Fibroblast of lung (primary cell): ENCODE data around the gene TGIF2. TPM values are rescaled to one million over a fixed set of nuclear protein-coding genes. Genes with fewer than 3 reads are reported as not detected.
A peak's percentile ranks its signal among the peaks of the same experiment; 100 is the strongest.

ENCODE experiments used
- DNase-seq, 2 donors: peaks; one replicate each; pipeline versions ENCODE4 v3.0.0 to v3.0.0-alpha.2; 2010; ENCODE audit warnings: low read depth in 2 of 2
- H2AFZ ChIP-seq: 2 replicates; pipeline ENCODE4 v1.5.1; 2012; ENCODE audit warnings: low read length, control low read depth, inconsistent platforms
- H3K27ac ChIP-seq: 2 replicates; pipeline ENCODE4 v1.5.1; 2011; ENCODE audit warnings: low read length, control low read depth; ENCODE audit not compliant: insufficient read depth
- H3K27me3 ChIP-seq: 2 replicates; pipeline ENCODE4 v1.5.1; 2011; ENCODE audit warnings: mild to moderate bottlenecking, low read length; ENCODE audit not compliant: control insufficient read depth, insufficient read depth
- H3K36me3 ChIP-seq: 2 replicates; pipeline ENCODE4 v1.5.1; 2011; ENCODE audit warnings: low read length; ENCODE audit not compliant: control insufficient read depth, insufficient read depth
- H3K4me1 ChIP-seq: 2 replicates; pipeline ENCODE4 v1.5.1; 2011; ENCODE audit warnings: low read length; ENCODE audit not compliant: control insufficient read depth, insufficient read depth; ENCODE audit errors: extremely low read depth
- H3K4me2 ChIP-seq: 2 replicates; pipeline ENCODE4 v1.5.1; 2011; ENCODE audit warnings: low read length, control low read depth; ENCODE audit not compliant: insufficient read depth; ENCODE audit errors: extremely low read depth
- H3K4me3 ChIP-seq, 4 experiments: fragments of 200-600 bp in 1 of 4; sonication (generic) in 1 of 4; replicated peaks in 1 of 4; 2 replicates each; pipeline ENCODE4 v1.5.1; 2011 to 2016; ENCODE audit warnings: low read length in 4 of 4, low read depth in 3 of 4, mild to moderate bottlenecking in 3 of 4, control low read depth in 2 of 4, inconsistent platforms in 1 of 4, mixed read lengths in 1 of 4; ENCODE audit not compliant: insufficient read depth in 1 of 4; ENCODE audit errors: control extremely low read depth in 1 of 4
- H3K79me2 ChIP-seq: 2 replicates; pipeline ENCODE4 v1.5.1; 2012; ENCODE audit warnings: mild to moderate bottlenecking, low read length, inconsistent platforms; ENCODE audit not compliant: control insufficient read depth, insufficient read depth
- H3K9ac ChIP-seq: 2 replicates; pipeline ENCODE4 v1.5.1; 2011; ENCODE audit warnings: mild to moderate bottlenecking, low read length, control low read depth; ENCODE audit not compliant: insufficient read depth
- H3K9me3 ChIP-seq: 2 replicates; pipeline ENCODE4 v1.5.1; 2012; ENCODE audit warnings: low read depth, low read length; ENCODE audit not compliant: control insufficient read depth, insufficient read depth
- H4K20me1 ChIP-seq: 2 replicates; pipeline ENCODE4 v1.5.1; 2011; ENCODE audit warnings: low read length; ENCODE audit not compliant: control insufficient read depth, insufficient read depth; ENCODE audit errors: extremely low read depth
- CTCF ChIP-seq, 2 donors: IDR thresholded peaks in 1 of 2; conservative IDR thresholded peaks in 1 of 2; 1 replicate in 1 of 2; 2 replicates in 1 of 2; pipeline ENCODE4 v1.5.1; 2011 to 2012; ENCODE audit warnings: low read length in 2 of 2, control low read depth in 1 of 2, inconsistent platforms in 1 of 2, low read depth in 1 of 2, mild to moderate bottlenecking in 1 of 2
- EZH2 ChIP-seq: IDR thresholded peaks from 2 replicates; pipeline ENCODE4 v1.5.1; 2012; ENCODE audit warnings: low read length, control low read depth, mild to moderate bottlenecking; ENCODE audit errors: missing control alignments
- polyA plus RNA-seq, 2 donors: library from polyadenylated mRNA; depleted of rRNA in 1 of 2; stranded (reverse) in 1 of 2; unstranded in 1 of 2; fragments of >200 nt; gene quantifications; 2 replicates each; pipeline ENCODE4 v1.2.1, GENCODE V29; 2011 to 2012; ENCODE audit warnings: missing spikeins in 1 of 2
- total RNA-seq: library from RNA; depleted of rRNA; stranded (reverse); fragments of >200 nt; gene quantifications from 2 replicates; pipeline ENCODE4 v1.2.1, GENCODE V29; 2014

The TGIF2 gene
- total and polyA plus RNA-seq, 2 donors (not counting 1 experiment from before 2014, with no cell fraction given), result 3.8 to 9.9 TPM

DNA sequence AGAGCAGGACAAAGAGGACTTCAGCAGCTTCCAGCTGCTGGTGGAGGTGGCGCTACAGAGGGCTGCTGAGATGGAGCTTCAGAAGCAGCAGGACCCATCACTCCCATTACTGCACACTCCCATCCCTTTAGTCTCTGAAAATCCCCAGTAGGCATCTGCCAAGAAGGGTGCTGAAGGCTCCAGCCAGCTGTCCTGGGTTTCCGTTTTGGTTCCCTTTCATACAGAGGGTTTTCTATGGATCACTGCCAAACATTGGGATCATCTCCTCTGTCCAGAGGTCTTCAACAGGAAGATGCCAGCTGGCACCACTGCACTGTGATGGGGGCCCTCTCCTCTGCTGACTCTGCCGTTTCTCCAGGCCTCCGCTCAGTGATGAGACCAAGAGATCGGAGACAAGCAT is 17.9 kb downstream of the TGIF2 start:
- Histone ChIP-seq H3K27me3 (no peaks in the 10 kb centered on the region), H2AFZ (no peak overlapping the region), H3K4me1 (no peaks in the 10 kb centered on the region), H4K20me1 (no peaks in the 10 kb centered on the region), H3K4me3 (no peak overlapping the region), H3K4me2 (no peak overlapping the region), H3K27ac (no peak overlapping the region), H3K79me2 (no peaks in the 10 kb centered on the region), H3K9ac (no peak overlapping the region), H3K9me3 (no peaks in the 10 kb centered on the region), H3K36me3 (no peaks in the 10 kb centered on the region)
- no peak for DNase-seq
- TF ChIP-seq EZH2 (no peak), CTCF (conservative IDR thresholded peaks at IDR 0.05 in 1 of 2, IDR thresholded peaks at IDR 0.05 in 1 of 2; ENCODE audit: low read depth in 1 of 2, low read length in 2 of 2) (no peak)

DNA sequence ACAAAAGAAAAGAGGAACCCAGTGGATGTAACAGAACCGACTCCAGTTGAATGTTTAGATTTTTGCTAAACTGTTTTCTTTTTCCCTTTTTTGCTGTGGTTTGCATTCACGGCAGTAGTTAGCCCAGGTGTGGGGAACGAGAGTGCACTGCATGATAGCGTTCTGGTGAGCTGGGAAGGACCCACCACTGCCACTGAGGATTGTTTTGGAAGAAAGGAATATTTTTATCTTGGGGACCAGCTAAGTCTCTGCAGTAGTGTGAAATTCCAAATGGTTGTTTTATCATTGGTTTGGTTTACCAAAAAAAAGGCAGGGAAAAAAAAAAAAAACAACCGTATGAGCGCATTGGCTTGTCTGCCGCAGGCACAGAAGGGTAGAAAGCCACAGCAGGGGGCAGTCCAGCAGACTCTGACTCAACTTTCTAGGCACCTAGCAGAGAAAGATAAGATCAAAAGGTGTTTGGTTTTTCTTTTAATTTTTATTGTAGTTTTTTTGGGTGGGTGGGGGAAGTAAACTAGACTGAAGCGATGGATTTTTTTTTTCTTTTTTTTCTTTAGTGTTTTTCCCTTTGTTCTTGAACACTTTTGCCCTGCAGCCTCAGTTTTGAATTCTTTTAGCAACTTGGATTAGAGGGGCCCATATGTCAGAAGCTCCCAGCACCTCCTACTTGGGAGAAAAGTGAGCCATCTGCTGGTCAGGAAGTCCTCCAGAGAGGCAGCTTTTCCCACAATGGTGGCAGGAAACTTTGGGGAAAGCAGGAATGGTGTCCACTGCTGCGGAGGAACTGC is 18.7 kb downstream of the TGIF2 start:
- no peaks in the 10 kb centered on the region for H3K27me3 ChIP-seq
- H4K20me1 ChIP-seq, result no peaks in the 10 kb centered on the region
- DNase-seq, result peak in 1 of 2 donors; percentile 60
- no peaks in the 10 kb centered on the region for H3K79me2 ChIP-seq
- peak; percentile 27 to 67 for TF ChIP-seq CTCF (conservative IDR thresholded peaks at IDR 0.05 in 1 of 2, IDR thresholded peaks at IDR 0.05 in 1 of 2; ENCODE audit: low read depth in 1 of 2, low read length in 2 of 2)
- TF ChIP-seq EZH2, result no peak
- H3K27ac ChIP-seq, result no peak overlapping the region
- no peak overlapping the region for H2AFZ ChIP-seq
- H3K4me1 ChIP-seq, result no peaks in the 10 kb centered on the region
- H3K9me3 ChIP-seq, result no peaks in the 10 kb centered on the region
- H3K4me3 ChIP-seq, result no peak overlapping the region
- H3K36me3 ChIP-seq, result no peaks in the 10 kb centered on the region
- no peak overlapping the region for H3K9ac ChIP-seq
- no peak overlapping the region for H3K4me2 ChIP-seq

DNA sequence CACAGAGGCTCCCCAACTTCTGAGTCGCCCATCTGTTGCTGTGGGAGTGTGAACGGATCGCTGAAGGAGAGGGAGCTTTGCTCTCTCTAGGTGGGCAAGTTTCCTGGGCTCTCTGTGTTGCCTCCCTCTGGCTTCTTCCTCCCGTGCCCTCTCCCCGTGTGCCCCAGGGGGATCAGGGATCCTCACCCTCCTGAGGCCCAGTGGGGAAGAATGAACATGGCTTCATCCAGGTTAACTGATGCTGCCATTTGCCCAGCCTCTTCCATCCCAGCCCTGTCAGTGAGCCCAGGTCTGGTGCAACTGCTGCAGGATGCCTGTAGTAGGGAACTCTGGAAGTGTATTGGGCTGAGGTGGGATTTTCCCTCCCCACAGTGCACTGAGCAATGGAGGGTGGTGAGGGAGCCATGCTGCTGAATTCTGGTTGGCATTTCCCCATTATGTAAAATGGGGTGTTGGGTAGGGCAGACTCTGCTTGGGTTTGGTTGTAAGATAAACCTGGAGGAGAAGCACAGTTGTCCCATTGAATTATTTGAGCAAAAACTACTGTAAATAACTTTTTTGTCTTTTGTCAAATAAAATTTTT is 20.0 kb downstream of the TGIF2 start:
- no peak for TF ChIP-seq EZH2
- TF ChIP-seq CTCF (conservative IDR thresholded peaks at IDR 0.05 in 1 of 2, IDR thresholded peaks at IDR 0.05 in 1 of 2; ENCODE audit: low read depth in 1 of 2, low read length in 2 of 2), result no peak
- H3K4me3 ChIP-seq, result no peak overlapping the region
- no peaks in the 10 kb centered on the region for H3K4me1 ChIP-seq
- no peak overlapping the region for H2AFZ ChIP-seq
- no peaks in the 10 kb centered on the region for H3K27me3 ChIP-seq
- no peaks in the 10 kb centered on the region for H3K79me2 ChIP-seq
- H3K4me2 ChIP-seq, result no peak overlapping the region
- H3K9me3 ChIP-seq, result no peaks in the 10 kb centered on the region
- H3K9ac ChIP-seq, result no peak overlapping the region
- no peak for DNase-seq
- no peak overlapping the region for H3K27ac ChIP-seq
- no peaks in the 10 kb centered on the region for H4K20me1 ChIP-seq
- no peaks in the 10 kb centered on the region for H3K36me3 ChIP-seq
